ENCODE data around the gene SPEG. TPM values are rescaled to one million over a fixed set of nuclear protein-coding genes. Genes with fewer than 3 reads are reported as not detected.

SPEG gene
- total RNA-seq, 1 donor from 2014 or later = 6.1 TPM

DNA sequence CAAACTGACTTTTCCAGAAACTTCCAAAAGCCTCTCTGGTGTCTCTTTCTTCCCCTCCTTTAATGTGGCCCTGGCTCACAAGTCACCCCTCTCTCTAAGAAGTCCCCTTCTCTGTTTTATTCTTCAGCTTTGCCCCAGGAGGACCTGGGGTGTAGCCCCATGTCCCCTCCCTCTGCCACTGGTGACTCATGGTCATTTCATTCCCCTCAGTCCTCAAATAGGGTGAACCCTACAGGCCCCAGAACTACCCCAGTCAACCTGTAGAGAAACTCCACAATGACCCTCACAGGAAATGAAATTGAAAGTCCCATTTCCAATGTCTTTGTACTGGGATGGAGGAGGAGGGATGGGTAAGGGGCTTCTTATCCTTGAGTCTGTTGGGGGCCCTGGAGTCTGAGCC is 6.2 kb upstream of the SPEG start:
- no peak for DNase-seq (ENCODE audit: low spot score)
- Mint-ChIP-seq H3K4me1 (ENCODE audit: unreplicated experiment) (peaks cover 5% of the 10 kb centered on the region), H3K27ac (ENCODE audit: unreplicated experiment) (no peak overlapping the region), H3K27me3 (ENCODE audit: unreplicated experiment) (peaks cover 5% of the 10 kb centered on the region), H3K36me3 (ENCODE audit: low read depth, unreplicated experiment) (no peaks in the 10 kb centered on the region), H3K4me3 (ENCODE audit: unreplicated experiment) (no peak overlapping the region), H3K9me3 (ENCODE audit: unreplicated experiment) (no peaks in the 10 kb centered on the region)
- TF ChIP-seq, protein P1, sequence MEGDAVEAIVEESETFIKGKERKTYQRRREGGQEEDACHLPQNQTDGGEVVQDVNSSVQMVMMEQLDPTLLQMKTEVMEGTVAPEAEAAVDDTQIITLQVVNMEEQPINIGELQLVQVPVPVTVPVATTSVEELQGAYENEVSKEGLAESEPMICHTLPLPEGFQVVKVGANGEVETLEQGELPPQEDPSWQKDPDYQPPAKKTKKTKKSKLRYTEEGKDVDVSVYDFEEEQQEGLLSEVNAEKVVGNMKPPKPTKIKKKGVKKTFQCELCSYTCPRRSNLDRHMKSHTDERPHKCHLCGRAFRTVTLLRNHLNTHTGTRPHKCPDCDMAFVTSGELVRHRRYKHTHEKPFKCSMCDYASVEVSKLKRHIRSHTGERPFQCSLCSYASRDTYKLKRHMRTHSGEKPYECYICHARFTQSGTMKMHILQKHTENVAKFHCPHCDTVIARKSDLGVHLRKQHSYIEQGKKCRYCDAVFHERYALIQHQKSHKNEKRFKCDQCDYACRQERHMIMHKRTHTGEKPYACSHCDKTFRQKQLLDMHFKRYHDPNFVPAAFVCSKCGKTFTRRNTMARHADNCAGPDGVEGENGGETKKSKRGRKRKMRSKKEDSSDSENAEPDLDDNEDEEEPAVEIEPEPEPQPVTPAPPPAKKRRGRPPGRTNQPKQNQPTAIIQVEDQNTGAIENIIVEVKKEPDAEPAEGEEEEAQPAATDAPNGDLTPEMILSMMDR (IDR thresholded peaks at IDR 0.05; ENCODE audit: unreplicated experiment) = no peak

DNA sequence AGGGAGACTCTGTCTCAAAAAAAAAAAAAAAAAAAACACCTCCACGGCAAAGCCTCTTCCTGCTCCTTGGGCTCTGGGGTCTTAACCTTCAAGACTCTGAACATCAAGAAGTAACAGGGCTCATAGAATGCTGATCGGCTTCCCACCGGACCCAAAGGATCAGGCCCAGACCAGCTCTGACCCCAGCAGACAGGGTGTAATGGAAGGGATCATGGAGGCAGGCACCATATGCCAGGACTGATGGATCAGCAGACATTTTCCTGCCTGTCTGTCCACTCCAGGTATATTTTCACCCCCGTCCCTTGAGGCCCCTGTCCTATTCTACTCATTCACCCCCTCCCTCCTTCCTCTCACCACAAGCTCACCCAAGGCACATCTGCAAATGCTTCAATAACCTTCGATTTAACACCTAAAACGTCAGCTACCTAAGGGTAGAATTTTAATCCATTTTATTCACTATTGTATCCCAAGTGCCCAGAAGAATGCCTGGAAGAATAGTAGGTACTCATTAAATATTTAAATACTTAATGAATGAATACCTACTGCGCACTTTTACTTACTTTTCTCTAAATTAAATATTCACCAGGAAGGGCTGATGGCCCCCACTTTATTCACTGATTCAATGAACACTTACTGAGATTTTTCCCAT is 4.6 kb upstream of the SPEG start:
- H3K36me3 Mint-ChIP-seq (ENCODE audit: low read depth, unreplicated experiment) = no peaks in the 10 kb centered on the region
- H3K4me1 Mint-ChIP-seq (ENCODE audit: unreplicated experiment) = peaks cover 5% of the 10 kb centered on the region
- no peaks in the 10 kb centered on the region for H3K9me3 Mint-ChIP-seq (ENCODE audit: unreplicated experiment)
- TF ChIP-seq, protein P1 (IDR thresholded peaks at IDR 0.05; ENCODE audit: unreplicated experiment) = no peak
- H3K27ac Mint-ChIP-seq (ENCODE audit: unreplicated experiment) = peak overlapping the region; percentile 36
- H3K4me3 Mint-ChIP-seq (ENCODE audit: unreplicated experiment) = no peak overlapping the region
- no peak for DNase-seq (ENCODE audit: low spot score)
- H3K27me3 Mint-ChIP-seq (ENCODE audit: unreplicated experiment) = peaks cover 11% of the 10 kb centered on the region

- Mint-ChIP-seq H3K27me3 (ENCODE audit: unreplicated experiment) (peaks cover 14% of the 10 kb centered on the region), H3K4me1 (ENCODE audit: unreplicated experiment) (peaks cover 5% of the 10 kb centered on the region), H3K4me3 (ENCODE audit: unreplicated experiment) (no peak overlapping the region), H3K27ac (ENCODE audit: unreplicated experiment) (no peak overlapping the region), H3K9me3 (ENCODE audit: unreplicated experiment) (no peaks in the 10 kb centered on the region), H3K36me3 (ENCODE audit: low read depth, unreplicated experiment) (no peaks in the 10 kb centered on the region)
- TF ChIP-seq, protein P1 (IDR thresholded peaks at IDR 0.05; ENCODE audit: unreplicated experiment) = no peak
- DNase-seq (ENCODE audit: low spot score) = no peak
Observed at GRCh38 chr2:219430633-219431615, 3.7 kb upstream of the SPEG start.

GRCh38 chr2:219433666-219434467 is 776 bp upstream of the SPEG start:
- TF ChIP-seq, protein P1 (IDR thresholded peaks at IDR 0.05; ENCODE audit: unreplicated experiment) = peak; percentile 47
- Mint-ChIP-seq H3K27me3 (ENCODE audit: unreplicated experiment) (peaks cover 14% of the 10 kb centered on the region), H3K4me1 (ENCODE audit: unreplicated experiment) (peaks cover 5% of the 10 kb centered on the region), H3K4me3 (ENCODE audit: unreplicated experiment) (no peak overlapping the region), H3K9me3 (ENCODE audit: unreplicated experiment) (no peaks in the 10 kb centered on the region), H3K36me3 (ENCODE audit: low read depth, unreplicated experiment) (no peaks in the 10 kb centered on the region), H3K27ac (ENCODE audit: unreplicated experiment) (no peak overlapping the region)
- DNase-seq (ENCODE audit: low spot score) = peak; percentile 70

Data from endothelial cell (in vitro differentiated cells).